Measurements from ENCODE around the gene SLC16A10.

DNA sequence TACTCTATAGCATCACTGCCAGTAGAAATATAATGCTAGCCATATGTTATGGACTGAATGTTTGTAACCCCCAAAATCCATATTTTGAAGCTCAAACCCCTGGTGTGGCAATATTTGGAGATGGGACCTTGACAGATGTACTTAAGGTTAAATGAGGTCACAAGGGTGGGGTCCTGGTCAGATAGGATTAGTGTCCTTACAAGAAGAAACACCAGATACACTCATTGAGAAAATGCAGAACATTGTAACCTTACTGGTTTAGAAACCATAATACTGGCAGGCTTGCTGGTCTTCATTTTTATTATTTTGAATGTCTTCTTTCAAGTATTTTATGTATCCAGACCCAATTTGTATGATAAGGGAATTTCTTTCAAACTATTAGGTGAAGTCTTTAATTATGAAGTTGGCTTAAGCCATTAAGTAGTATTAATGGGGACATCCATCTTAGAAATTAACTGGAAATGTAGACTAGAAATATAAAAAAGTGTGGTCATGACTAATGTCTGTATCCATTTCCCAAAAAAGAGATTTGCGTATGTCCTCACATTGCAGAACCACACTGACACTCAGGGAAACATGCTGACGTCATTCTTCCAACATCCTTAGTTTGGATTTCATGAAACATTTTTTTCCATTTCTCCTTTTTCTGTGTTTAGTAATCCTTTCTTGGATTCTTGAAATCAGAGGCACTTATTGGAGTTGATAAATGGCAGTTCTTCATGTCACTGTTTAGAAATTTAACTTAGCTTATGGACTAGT is 32.4 kb downstream of the SLC16A10 start:
- TF ChIP-seq, protein P1, sequence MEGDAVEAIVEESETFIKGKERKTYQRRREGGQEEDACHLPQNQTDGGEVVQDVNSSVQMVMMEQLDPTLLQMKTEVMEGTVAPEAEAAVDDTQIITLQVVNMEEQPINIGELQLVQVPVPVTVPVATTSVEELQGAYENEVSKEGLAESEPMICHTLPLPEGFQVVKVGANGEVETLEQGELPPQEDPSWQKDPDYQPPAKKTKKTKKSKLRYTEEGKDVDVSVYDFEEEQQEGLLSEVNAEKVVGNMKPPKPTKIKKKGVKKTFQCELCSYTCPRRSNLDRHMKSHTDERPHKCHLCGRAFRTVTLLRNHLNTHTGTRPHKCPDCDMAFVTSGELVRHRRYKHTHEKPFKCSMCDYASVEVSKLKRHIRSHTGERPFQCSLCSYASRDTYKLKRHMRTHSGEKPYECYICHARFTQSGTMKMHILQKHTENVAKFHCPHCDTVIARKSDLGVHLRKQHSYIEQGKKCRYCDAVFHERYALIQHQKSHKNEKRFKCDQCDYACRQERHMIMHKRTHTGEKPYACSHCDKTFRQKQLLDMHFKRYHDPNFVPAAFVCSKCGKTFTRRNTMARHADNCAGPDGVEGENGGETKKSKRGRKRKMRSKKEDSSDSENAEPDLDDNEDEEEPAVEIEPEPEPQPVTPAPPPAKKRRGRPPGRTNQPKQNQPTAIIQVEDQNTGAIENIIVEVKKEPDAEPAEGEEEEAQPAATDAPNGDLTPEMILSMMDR (optimal IDR thresholded peaks at IDR 0.05 in 1 of 3, IDR thresholded peaks at IDR 0.05 in 1 of 3, conservative IDR thresholded peaks at IDR 0.05 in 1 of 3; ENCODE audit: extremely low read depth in 1 of 3, insufficient read depth in 2 of 3, low read length in 3 of 3): no peak
- no peak for TF ChIP-seq EZH2 (IDR thresholded peaks at IDR 0.05; ENCODE audit: low read length)
